ENCODE measurements around the gene RO60.

DNA sequence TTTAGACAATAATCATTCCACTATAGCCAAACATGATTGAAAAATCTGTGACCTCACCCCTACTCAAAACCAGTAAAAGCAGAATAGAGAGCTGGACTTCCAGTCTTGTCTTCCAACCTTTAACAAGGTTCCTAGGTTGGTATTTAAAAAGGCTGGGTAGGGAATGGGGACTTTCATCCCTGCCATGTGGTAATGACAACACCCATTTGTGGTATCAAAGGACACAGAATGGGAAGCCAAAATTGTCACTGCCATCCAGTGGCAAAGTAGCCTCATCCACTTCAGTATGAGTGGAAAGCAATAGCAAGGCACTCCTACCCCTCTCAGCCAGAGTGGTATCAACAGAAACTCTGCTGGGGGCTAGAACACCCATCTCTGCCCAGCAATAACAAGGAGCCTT lies 34.2 kb upstream of the RO60 start:
- TF ChIP-seq, protein P1, sequence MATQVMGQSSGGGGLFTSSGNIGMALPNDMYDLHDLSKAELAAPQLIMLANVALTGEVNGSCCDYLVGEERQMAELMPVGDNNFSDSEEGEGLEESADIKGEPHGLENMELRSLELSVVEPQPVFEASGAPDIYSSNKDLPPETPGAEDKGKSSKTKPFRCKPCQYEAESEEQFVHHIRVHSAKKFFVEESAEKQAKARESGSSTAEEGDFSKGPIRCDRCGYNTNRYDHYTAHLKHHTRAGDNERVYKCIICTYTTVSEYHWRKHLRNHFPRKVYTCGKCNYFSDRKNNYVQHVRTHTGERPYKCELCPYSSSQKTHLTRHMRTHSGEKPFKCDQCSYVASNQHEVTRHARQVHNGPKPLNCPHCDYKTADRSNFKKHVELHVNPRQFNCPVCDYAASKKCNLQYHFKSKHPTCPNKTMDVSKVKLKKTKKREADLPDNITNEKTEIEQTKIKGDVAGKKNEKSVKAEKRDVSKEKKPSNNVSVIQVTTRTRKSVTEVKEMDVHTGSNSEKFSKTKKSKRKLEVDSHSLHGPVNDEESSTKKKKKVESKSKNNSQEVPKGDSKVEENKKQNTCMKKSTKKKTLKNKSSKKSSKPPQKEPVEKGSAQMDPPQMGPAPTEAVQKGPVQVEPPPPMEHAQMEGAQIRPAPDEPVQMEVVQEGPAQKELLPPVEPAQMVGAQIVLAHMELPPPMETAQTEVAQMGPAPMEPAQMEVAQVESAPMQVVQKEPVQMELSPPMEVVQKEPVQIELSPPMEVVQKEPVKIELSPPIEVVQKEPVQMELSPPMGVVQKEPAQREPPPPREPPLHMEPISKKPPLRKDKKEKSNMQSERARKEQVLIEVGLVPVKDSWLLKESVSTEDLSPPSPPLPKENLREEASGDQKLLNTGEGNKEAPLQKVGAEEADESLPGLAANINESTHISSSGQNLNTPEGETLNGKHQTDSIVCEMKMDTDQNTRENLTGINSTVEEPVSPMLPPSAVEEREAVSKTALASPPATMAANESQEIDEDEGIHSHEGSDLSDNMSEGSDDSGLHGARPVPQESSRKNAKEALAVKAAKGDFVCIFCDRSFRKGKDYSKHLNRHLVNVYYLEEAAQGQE (IDR thresholded peaks at IDR 0.05; ENCODE audit: low read depth, low read length): no peak
- TF ChIP-seq CHD2 (IDR thresholded peaks at IDR 0.05; ENCODE audit: low read length, partially characterized antibody) (no peak), ELF1 (IDR thresholded peaks at IDR 0.05) (no peak), MXI1 (IDR thresholded peaks at IDR 0.05; ENCODE audit: low read depth, low read length) (no peak), SMC3 (IDR thresholded peaks at IDR 0.05; ENCODE audit: low read depth, low read length) (no peak), EP300 (IDR thresholded peaks at IDR 0.05; ENCODE audit: borderline replicate concordance in 1 of 2, low read depth in 1 of 2, low read length in 1 of 2) (no peak)
- TF ChIP-seq, protein P2, sequence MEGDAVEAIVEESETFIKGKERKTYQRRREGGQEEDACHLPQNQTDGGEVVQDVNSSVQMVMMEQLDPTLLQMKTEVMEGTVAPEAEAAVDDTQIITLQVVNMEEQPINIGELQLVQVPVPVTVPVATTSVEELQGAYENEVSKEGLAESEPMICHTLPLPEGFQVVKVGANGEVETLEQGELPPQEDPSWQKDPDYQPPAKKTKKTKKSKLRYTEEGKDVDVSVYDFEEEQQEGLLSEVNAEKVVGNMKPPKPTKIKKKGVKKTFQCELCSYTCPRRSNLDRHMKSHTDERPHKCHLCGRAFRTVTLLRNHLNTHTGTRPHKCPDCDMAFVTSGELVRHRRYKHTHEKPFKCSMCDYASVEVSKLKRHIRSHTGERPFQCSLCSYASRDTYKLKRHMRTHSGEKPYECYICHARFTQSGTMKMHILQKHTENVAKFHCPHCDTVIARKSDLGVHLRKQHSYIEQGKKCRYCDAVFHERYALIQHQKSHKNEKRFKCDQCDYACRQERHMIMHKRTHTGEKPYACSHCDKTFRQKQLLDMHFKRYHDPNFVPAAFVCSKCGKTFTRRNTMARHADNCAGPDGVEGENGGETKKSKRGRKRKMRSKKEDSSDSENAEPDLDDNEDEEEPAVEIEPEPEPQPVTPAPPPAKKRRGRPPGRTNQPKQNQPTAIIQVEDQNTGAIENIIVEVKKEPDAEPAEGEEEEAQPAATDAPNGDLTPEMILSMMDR (IDR thresholded peaks at IDR 0.05): no peak
